DMS153 treated with DMSO at 0.1 percent for 48 hours (cell line): ENCODE results near the gene RNLS.
"Not testable (repeated sequence)": the region's sequence is repeated elsewhere in the genome, so short reads cannot be mapped to it uniquely, and the experiment has no call there.

Source experiments
- DNase-seq: peaks from one replicate; lab custom pipeline; 2025; ENCODE audit not compliant: unreplicated experiment; lab: John Stamatoyannopoulos, UW

The RNLS gene

DNA sequence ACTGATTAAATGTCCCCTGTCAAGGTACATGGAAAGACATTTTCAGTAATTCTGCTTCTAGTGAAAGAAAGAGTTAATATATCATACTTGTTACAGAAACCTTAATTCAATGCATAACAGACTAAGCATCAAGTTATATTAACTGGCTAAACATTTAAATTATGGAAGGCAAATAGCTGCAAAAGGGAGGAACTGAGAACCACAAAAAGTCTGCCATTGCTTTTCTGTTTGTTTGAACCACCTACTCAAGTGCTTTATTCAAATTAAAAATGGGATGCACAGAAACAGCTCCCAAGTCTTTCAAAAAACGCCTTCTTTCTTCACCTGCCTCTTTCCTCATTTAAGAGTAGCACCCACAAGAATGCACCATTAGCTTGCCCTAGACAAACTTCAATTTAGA, 271.9 kb downstream of the RNLS start:
- DNase-seq, result no peak

GRCh38 chr10:88309365-88309764, 273.8 kb downstream of the RNLS start:
- no peak for DNase-seq

GRCh38 chr10:88308361-88308760, 274.8 kb downstream of the RNLS start:
- not testable (repeated sequence) for DNase-seq

DNA sequence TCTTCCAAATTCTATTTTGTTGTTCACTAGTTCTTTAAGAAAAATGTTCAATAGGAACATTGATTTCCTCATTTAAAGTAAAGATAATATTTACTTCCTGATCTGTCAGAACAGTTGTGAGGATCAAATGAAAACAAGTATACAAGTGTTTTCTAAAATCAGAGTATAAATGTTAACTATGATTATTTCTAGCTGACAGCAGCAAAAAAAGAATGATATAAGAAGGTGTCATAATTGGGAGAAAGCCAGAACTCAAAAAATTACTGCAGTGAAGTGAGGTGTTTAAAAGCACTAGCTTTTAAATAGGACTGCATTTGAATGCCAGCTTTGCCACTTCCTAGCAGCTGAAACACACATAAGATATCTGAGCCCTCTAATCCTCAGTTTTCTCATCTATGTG, 283.3 kb downstream of the RNLS start:
- no peak for DNase-seq

- no peak for DNase-seq
Measured at GRCh38 chr10:88297103-88297502, 286.0 kb downstream of the RNLS start.

GRCh38 chr10:88293651-88294230, 289.4 kb downstream of the RNLS start:
- no peak for DNase-seq

- no peak for DNase-seq
Measured at GRCh38 chr10:88293073-88293472, 290.0 kb downstream of the RNLS start.

- DNase-seq, result no peak
Measured at GRCh38 chr10:88292185-88292514, 291.0 kb downstream of the RNLS start.

DNA sequence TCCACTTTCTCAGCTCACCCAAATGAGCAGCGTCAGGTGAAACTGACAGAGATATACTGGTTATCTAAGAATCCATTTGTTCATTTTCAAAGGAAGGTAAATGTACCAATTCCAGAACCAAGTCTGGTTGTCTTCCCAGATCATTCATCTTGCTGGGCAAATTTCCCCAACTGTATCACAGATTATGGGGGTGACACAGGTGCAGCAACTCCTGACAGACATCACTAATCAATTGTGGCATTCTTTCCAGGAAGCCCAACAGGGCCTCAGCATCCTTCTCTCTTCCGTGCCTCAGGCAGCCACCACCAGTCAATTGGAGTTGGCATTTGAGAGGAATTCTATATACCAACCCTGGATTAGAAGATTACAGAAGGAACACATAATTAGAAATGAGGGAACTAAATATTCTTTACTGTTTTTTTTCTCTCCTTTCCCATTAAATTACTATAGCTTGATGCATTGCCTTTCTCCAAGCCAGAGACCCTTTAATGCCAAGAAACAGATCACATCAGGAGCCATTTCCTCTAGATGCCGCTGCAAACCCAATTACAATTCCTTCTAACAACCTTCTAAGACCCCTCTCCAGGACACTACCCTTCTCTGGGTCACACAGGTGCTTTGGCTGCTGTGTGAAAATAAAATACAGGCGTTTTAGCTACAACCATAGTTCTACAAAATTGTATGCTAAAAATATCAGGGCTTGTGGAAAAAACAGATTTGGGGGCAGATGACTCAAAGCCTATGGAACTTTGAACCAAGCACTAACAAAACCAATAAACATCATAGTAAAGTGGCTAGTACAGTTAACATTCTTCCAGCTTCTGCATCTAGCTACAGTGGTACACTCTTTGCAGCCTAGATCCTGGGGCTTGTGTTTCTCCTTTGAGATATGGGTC, 291.6 kb downstream of the RNLS start:
- DNase-seq, result no peak

DNA sequence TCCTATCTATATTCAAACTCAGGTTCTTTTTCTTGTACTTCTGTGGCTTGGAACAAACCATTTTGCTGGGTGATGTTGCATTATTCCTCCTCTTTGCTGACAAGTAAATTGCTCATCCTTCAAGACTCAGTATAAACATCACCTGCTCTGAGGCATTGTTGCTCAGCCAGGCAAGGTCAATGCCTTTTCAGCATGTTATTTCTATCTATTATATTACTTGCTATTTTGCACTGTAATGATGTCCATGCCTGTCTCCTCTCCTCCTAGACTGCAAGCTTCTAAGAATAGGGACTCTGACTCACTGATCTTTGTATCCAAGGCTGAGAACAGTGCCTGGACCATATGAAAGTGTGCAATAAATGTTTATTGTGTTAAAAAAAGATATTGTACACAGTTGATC, 293.8 kb downstream of the RNLS start:
- DNase-seq, result no peak

DNA sequence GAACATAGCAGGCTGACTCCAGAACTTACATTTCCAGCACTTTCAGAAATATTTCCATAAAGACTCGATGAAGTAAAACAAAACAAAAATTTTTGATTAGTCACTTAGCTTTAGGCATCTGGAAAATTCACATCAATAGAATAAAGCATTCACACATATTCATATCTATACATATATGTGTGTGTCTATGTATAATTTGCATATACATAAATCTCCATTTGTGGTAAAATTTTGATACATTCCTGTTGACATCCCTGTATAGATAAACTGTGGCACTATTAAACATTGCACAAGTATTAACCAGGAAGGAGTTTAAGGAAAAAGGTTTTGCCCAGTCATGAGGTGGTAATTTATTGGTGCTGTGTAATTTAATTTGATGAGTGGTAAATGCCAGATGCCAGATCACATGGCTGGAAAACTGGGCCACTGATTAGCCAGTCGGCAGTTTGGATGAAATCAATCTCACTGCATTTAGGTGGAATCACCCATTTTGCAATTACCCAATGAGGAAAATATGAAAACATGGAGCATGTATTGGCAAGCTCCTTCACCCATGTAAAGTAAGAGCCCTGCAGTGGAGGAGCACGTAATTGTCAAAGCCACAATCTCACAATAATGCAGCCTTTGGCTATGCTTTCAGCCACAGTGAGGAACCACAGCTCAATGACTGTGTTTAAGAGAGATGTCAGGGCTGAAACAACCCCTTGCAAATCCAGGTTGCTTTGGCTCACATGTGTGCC, 294.6 kb downstream of the RNLS start:
- no peak for DNase-seq

- DNase-seq, result no peak
Measured at GRCh38 chr10:88286030-88286429, 297.1 kb downstream of the RNLS start.

- DNase-seq, result no peak
Measured at GRCh38 chr10:88281592-88282347, 301.3 kb downstream of the RNLS start.

- DNase-seq, result no peak
Measured at GRCh38 chr10:88280518-88280917, 302.6 kb downstream of the RNLS start.

DNA sequence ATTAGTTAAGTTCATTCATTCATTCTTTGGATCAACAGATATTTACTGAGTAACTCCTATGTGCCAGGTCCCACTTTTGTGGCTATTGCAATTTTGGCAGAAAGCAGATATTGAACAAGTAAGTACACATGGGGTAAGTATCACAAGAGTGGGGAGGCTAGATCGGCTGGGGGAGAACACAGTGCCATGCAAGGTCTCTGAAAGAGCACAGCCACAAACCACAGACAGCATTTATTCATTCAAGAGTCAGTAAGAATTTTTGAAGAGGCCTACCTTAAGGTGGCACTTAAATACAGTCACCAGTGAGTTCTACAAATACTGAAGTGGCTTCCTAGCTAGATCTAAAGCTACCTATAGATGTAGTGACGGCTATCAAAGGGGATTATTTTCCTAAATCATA, 304.2 kb downstream of the RNLS start:
- no peak for DNase-seq

- not testable (repeated sequence) for DNase-seq
Measured at GRCh38 chr10:88276945-88277344, 306.2 kb downstream of the RNLS start.

- DNase-seq, result no peak
Measured at GRCh38 chr10:88274286-88274685, 308.8 kb downstream of the RNLS start.

- no peak for DNase-seq
Measured at GRCh38 chr10:88273567-88273966, 309.6 kb downstream of the RNLS start.

DNA sequence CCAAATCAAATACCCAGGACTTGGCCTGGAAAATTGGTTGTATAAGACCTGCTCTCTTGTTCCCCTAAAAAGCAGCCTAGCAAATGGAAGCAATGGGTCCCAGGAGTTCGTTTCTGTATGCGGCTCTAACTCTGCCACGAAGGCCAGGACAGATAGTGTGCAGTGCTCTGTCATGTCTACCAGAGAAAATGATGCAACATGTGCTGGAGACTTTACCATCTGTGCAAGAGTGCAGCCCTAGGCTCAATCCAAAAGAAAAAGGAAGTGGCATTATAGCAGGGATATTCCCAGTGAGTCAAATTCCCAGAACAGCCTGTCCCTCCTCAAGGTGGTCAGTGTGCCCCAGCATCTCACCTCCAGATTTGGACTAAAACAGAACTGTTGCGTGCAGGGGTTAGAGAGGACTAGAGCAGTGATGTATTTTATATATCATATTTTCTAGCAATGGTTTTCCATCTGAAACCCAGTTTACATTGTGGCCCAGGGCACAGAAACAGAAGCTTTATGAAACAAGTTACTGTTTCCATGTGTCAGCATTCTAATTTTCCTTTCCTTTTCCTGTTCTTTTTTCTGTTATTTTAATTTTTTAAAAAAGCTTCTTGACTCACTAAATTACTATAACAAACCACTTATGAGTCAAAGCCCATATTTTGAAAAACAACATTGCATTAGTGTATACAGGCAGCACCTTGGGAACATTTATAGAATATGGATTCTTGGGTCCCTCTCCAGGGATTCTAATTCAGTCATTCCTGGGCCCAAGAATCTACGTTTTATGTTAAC, 311.2 kb downstream of the RNLS start:
- no peak for DNase-seq

- no peak for DNase-seq
Measured at GRCh38 chr10:88270871-88271713, 312.0 kb downstream of the RNLS start.
